ENCODE measurements around the gene SAT1.
"Not testable (repeated sequence)": the region's sequence is repeated elsewhere in the genome, so short reads cannot be mapped to it uniquely, and the experiment has no call there.

SAT1 gene

DNA sequence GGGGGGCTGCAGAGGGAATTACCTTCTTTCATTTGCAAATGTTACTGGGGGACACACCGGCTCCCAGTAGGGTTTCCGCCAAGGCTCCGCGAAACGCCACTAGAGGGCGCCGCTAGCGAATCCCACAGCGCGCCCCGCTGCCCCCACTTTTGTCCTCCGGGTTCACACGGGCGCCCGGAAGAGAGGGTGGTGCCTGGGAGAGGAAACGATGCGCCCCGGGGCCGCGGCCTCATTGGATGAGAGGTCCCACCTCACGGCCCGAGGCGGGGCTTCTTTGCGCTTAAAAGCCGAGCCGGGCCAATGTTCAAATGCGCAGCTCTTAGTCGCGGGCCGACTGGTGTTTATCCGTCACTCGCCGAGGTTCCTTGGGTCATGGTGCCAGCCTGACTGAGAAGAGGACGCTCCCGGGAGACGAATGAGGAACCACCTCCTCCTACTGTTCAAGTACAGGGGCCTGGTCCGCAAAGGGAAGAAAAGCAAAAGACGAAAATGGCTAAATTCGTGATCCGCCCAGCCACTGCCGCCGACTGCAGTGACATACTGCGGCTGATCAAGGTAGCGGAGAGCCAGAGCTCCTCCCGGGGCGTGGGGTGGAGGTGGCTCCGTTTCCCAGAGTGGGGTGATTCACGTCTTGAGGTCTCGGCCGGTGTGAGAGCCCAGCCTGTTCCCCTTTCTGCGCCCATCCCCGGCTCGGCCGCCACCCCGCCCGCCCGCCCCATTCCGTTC is at the start of gene SAT1:
SAT1 (plus strand) TSS at position 311 of the 726 bp plus-strand sequence; CDS start at position 490, 179 bp downstream.
- peak; percentile 94 for DNase-seq (ENCODE audit: low spot score)

DNA sequence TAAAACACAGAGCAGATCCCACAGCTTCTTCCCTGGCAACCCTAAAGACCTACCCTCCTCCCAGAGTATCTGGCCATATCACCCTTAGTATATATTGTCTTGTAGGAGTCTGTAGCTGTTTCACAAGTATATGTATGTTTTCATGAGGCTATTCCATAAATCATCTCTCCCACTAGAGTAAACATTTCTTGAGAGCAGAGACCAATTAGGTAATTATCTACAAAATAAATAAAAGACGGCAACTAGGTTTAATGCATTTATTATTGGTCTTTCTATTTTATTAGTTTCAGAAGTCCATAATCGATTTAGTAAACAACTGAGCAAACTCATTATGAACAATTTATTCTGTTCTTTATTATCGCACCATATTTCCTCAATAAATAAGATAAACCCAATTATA is 46.9 kb upstream of the SAT1 start:
- no peak for DNase-seq (ENCODE audit: low spot score)

DNA sequence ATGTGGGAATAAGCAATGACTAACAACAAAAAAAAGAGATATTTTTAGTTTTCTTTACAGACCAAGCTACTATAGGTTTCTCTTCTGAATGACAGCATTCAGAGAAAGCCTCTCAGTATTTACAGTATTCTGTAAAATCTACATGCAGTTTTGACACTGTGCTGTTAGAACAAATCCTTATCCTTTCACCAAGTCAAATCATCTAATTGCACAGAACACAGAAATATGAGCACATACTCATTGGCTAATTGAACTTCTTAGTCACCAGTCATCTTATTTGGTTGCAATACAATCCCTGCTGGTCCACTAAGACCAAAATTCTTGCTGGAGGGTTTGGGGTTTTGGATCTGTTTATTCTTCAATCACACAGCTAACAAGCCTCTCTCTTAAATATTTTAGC is 45.6 kb upstream of the SAT1 start:
- no peak for DNase-seq (ENCODE audit: low spot score)

DNA sequence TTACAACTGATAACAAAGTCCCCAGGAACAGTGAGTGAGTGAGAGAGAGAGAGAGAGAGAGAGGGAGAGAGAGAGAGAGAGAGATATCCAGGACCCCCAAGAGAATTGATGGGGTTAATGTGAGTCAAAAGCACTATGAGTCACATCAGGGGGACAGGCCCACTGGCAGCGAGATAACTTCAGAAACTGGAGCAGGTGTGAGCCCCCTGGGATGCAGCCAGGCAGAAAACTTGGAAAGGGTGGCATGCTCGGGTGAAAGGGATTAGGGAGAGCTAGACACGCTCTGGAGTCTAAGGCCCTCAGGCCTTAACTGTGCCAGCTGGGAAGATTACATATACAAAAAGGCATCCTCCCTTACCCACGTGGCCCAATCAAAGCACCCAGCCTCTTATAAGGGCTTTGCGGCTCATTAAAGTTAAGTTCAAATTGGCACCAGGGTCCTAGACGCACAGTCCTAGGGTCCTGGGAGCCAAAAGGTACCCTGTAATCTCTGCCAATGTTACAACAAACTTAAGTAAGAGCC is 40.7 kb upstream of the SAT1 start:
- DNase-seq (ENCODE audit: low spot score): no peak

DNA sequence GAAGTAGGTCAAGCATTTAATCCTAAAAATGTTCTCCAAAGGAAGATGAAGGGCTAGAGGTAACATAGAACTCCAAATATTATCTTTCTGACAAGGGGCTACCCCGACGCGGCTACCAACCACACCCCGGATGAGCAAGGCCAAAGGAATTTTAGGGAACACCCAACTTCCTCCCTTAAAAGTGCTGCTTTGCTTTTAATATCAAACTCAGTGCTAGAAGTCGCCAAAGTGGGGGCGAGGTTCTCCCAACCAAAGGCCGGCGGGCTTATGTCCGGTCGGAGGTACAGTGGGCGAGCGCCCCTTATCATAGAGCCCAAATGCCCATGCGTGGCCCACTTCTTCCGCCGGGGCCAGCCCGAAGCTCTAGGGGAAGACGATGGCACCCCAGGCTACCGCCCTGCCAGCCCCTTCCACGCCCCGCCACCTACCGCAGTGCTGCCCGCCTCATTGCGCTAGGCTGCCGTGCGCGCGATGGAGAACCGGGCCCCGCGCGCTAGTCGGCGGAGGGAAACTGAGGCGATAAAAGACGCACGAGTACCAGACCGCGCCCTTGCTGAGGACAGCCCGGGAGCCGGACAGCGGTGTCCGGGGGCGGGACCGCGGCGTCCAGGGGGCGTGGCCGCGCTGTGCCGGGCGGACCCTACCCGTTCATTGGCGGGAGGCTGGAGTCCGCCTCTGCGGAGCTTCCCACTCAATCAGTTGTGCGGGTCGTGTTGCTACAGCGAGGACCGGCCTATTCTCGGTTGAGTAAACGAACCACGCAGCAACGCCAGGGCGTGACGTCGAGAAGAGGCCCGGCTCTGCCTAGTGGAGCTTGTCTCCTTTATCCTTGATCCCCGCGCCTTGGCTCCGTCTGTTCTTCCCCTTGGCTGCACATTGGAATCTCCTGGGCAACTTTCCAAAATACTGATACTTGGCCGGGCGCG is 40.0 kb upstream of the SAT1 start, which contains the start of gene ACOT9:
ACOT9 (minus strand) TSS at position 580 of the 926 bp plus-strand sequence; CDS start at position 448, 132 bp downstream.
- peak; percentile 83 for DNase-seq (ENCODE audit: low spot score)

DNA sequence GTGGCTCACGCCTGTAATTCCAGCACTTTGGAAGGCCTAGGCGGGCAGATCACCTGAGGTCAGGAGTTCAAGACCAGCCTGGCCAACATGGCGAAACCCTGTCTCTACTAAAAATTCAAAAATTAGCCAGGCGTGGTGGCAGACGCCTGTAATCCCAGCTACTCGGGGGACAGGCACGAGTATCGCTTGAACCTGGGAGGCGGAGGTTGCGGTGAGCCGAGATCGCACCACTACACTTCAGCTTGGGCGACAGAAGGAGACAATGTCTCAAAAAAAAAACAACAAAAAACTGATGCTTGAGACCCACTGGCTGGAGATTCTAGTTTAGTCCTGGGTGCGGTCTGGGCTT is 39.4 kb upstream of the SAT1 start:
- not testable (repeated sequence) for DNase-seq (ENCODE audit: low spot score)

DNA sequence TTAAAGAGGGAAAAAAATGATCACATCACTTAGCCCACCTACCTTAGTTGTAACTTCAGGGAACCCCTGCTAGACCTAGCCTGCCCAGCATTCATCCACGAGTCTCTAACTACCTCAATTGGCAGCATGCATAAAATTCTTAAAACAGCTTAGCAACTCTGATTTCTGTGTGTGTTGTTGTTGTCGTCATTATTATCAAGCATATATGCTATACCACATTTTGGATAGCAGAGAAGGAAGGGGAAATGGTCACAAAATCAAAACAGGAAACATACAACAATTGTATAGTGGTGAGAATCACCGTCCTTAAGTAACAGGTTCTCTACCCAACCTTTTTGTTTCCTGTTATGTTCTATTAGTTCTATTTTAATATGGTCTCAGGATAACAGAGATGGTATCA is 37.2 kb upstream of the SAT1 start:
- no peak for DNase-seq (ENCODE audit: low spot score)

DNA sequence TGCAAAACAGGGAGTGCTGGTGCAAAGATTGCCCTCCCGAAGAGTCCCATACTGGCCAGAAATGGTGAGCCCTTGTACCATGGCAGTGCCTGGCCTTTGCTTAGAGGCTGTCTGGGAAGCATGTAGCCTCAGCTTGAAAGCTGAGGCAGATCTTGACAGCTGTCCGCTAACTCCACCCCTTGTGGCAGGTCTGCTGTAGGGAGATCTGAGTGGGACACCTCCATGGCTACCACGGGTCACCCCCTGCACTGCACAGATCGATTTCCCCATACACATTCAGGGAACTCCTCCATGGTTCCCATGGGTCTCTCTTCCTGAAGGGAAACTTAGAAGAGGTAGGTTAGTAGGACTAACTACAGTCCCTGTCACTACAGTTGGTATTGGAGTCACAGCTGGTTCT is 33.8 kb upstream of the SAT1 start:
- no peak for DNase-seq (ENCODE audit: low spot score)

DNA sequence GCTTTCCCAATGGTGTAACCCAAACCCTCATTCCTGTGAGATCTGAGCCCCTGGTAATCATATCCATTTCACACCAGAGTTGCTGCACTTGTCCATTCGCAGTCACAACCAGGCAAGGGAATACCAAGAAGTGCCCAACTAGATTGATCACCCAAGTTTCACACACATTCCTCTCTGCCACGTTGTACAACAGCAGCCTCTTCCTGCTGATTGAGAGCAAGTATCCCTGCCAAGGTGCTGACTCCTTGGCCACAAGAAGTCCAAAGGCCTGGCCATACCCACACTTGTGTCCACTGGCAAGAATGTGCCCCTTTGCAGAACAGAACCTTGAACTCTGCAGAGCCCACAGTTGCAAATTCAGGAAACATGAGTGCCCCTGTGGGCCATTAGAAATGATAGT is 33.4 kb upstream of the SAT1 start:
- DNase-seq (ENCODE audit: low spot score): no peak

DNA sequence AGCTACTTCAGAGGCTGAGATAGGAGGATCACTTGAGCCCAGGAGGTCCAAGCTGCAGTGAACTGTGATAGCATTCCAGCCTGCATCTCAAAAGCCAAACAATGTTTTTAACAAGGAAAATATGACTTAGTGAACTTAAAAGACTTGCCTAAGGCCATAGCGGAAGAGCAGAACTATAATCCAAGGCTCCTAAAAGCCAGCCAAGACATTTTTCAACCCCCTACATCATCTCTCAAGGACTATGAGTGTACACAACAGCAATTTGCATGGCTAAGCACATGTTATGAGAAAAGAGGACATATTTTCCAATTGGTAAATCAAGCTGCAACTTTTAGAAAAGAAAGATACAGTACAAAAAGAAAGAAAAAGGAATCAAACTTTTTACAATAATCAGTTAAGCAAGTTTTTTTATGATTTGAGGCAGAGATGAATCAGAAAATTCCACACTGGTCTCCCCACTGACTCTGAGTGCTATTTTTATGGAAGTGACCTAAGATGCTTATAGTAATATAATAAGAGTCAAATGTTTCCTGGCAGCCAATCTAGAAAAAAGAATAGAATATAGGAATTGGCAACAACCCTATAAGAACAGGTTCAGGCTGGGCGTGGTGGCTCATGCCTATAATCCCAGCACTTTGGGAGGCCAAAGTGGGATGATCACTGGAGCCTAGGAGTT is 30.1 kb upstream of the SAT1 start:
- no peak for DNase-seq (ENCODE audit: low spot score)

DNA sequence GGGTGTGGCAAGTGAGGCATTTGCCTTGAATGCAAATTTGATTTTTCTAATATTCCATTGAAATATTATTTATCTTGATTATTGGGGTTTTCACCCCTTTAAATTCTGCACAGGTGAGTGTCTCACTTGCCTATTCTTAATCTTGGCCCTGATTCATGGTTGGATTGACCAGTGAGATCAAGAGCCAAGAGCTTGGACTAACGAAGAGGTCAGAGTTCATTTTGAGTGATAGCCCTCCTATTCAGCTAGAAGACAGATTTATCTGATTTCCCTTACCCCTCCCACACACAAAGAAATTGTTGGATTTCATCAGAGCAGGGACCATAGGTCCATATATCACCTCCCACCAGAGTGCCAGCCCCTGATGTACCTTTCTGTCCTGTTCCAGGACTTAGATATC is 28.3 kb upstream of the SAT1 start:
- no peak for DNase-seq (ENCODE audit: low spot score)

DNA sequence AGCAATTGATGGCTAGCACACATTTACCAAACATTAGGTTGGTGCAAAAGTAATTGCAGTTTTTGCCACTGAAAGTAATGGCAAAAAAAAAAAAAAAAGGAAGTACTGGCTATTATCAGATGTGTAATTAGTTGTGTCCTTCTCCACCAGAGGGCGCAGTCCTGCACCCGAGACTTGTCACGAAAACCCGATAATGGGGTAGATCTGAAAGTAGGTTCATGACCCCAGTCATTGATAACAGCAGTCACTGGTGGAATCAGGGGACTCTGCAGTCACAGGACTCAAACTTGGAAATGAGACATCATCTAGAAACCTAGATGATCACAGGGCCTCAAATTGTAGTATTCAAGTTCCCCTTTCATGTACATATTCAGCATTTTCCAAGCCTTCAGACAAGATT is 26.8 kb upstream of the SAT1 start:
- DNase-seq (ENCODE audit: low spot score): peak; percentile 67

DNA sequence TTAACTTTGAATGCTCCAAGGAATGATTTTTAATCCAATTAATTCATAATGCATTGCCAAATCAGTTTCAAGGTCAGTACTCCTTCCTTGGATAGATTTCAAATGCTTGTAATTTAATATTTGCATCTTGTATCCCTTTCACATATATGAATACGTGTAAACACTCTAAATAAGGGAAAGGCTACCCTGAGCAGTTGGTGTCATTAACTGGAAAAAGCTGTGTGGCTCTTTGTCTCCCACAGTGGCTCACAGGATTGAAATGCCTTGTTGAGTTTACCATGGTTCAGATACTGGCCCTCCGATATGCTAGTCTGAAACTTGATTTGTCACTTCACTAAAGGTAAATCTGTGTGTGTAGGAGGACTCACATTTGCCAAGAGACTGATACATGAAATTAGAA is 23.2 kb upstream of the SAT1 start:
- no peak for DNase-seq (ENCODE audit: low spot score)

DNA sequence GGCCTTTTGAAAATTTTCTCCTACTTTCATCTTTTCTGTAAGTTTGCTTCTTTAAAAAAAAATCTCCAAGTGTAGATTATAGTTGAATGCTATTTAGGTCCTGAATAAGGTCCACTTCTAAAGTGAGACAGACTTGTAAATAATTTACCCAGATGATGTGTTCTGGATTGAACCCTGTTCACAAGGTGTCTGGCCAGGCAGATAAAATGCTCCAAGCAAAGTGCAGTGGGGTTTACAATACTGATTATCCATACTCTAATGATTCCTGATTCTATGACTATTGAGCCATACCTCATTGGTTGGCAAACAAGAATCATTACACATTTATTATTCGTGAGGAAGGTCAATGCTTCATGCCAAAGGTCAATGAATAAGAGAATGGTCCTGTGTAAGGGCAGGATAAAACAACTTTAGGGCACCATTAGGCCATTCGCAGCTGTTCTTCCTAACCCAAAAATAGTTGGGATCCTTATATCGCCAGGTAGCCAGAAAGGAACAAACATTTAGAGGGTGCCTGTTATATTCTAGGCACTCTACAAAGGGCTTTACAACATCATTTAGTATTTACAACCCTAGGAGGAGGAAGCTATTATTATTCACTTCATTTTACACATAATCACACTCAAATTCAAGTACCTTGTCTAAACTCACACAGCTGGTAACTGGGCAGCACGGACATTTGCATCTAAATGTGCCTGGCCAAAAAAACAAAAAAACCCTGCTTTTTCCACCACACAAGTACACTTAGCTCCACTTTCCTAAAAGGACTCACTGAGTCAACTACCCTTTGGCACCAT is 18.6 kb upstream of the SAT1 start:
- no peak for DNase-seq (ENCODE audit: low spot score)

DNA sequence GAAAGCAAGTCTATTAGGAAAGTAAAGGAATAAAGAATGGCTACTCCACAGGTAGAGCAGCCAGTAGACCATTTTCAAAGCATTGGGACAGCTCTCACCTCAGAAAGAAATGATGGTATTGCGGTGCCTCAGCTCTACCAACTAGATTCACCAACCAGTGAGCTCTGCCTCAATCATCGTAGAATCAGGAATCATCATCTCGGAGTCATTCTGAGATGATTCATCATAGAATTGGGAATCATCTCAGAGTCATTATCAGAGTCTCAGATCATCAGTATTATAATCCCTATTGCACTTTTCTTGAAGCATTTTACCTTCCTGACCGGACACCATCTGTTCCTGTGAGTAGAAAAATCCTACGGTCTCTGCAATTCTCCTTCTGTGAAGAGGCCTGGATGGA is 17.5 kb upstream of the SAT1 start:
- no peak for DNase-seq (ENCODE audit: low spot score)

DNA sequence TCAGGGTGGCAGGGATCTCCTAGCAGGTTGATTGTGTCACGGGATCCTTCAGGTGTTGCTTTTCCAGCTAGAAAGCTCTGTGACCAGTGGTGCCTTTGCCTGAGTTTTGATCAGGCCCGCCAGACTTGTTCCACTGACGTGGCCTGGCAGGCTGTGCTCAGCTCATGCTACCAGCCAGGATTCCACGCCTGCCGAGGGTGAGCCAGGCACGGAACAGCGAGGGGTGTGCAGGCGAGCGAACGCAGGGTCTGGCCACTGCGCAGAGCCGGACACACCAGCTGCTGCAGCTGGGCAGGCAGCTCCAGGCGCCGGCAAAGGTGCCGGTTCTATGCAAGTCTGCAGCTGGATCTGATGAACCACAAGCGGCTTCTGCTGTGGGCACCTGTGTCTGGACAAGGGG is 17.1 kb upstream of the SAT1 start:
- no peak for DNase-seq (ENCODE audit: low spot score)

DNA sequence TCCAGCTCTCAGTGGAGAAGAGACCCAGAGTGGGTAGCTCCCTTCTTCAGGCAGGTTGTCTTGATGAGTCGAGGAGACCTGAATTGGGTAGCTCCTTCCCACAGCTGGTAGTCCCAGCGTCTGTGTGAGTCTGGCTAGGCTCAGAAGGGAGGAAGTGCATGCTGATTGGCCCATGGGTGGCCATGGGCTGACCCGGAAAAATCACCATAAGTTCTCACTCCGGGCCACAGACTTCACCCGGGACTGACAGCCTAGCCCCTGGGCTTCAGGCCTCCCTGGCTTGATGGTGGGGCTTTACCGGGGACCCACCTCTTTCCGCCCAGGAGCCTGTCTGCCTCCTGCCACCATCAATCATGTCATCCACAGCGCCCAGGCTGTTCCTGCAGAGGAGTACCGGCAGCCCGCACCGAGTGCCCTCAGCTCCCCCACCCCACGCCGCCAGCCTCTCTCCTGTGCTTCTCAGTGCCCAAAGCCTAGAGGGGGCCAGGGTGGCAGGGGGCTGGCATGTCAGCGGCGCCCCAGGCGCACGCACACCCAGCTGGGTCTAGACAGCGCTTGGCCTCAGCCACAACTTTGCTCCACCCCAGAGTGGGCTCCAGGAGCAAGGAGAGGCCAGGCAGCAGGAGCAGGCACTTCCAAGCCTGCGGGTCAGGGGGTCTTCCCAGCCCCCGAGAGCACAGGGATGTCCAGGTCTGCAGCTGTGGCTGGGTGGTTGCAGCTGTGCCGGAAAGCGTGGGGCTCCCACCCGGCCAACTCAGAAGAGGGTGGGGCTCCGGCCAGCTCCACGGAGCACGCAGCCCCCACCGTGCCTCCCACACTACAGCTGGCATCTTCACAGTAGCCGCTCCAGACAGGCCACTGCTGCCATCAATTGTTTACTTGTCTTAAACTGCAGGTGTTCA is 16.1 kb upstream of the SAT1 start:
- DNase-seq (ENCODE audit: low spot score): no peak

DNA sequence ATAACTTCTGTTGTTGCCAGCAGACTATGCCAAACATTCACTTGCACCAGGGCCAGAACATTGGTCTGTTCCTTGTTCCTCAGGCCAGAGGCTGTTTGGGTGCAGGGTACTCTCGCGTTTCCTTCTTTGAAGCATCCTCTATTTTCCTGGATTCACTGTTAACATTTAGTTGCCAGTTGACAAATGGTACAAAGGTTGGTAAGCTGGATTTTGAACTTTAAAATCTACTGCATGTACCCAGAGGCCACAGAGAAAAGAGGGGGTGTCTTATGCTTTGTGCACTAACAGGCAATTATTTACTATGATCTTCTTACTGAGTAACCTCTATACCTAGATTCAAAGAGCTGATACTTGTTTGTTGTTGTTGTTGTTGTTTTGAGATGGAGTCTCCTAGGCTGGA is 12.8 kb upstream of the SAT1 start:
- no peak for DNase-seq (ENCODE audit: low spot score)

DNA sequence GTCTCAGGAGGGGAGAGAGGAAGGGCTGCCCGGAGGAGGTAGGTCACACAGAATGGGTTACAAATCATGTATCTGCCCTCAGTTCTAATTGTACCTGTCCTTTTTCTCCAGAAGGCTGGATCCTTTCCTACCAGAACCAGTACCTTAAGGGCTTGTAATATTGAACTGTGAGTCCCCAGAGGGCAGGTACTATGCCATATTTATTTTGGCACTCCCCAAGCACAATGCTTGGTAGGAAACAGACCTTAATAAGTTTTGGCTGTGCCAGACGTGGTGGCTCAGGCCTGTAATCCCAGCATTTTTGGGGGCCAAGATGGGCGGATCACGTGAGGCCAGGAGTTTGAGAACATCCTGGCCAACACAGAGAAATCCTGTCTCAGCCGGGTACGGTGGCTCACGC is 11.9 kb upstream of the SAT1 start:
- DNase-seq (ENCODE audit: low spot score): not testable (repeated sequence)

DNA sequence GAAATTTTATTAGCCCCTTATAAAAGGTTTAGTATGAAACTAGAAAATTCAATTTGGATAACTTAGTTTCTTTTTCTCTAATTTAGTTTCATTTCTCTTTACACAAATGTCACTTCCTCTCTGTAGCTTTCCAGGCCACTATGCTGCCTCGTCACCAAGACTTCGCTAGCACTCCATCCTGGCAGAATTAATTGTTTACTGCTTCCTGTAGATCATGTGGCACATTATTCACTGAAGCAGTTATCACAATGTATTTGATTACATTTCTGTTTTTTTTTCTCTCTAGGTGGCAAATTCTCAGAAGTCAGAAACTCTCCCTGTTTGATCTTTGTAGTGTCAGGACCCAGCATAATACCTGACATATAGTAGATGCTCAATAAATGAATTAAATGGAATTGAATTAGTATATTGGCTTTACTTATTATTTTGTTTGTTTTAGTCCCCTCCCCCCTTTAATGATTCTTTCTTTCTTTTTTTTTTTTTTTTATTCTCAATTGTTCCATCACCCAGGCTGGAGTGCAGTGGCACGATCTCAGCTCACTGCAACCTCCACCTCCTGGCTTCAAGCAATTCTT is 9.3 kb upstream of the SAT1 start:
- peak; percentile 42 for DNase-seq (ENCODE audit: low spot score)
